ENCODE data around the gene PHKB.
A peak's percentile ranks its signal among the peaks of the same experiment; 100 is the strongest.

Gene PHKB

DNA sequence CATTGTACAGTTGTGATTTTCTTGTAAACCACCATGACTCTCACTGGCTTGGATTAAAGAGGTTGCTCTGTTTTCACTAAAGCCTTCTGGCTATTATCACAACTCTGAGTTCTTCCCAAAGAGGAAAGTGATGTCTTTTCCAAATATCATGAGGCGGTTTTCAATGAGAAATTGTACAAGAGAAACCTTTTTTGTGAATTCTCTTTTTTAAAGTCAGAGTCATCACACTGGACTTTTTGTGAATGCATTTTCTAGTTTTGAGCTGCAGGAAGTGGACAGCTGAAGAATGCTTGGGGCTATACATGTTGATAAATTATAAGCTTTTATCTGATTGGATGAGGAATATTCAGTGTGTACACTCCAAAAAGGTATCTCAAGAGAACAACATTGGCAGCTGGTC is 100.2 kb downstream of the PHKB start:
- no peak overlapping the region for H3K4me3 Mint-ChIP-seq
- peaks cover 15 to 24% of the 10 kb centered on the region in 2 donors for H3K9me3 Mint-ChIP-seq
- H3K27me3 Mint-ChIP-seq, result no peaks in the 10 kb centered on the region
- H3K27ac Mint-ChIP-seq, result no peak overlapping the region
- H3K4me1 Mint-ChIP-seq, result peaks cover 9% of the 10 kb centered on the region
- ATAC-seq, result no peak
- no peak for DNase-seq

DNA sequence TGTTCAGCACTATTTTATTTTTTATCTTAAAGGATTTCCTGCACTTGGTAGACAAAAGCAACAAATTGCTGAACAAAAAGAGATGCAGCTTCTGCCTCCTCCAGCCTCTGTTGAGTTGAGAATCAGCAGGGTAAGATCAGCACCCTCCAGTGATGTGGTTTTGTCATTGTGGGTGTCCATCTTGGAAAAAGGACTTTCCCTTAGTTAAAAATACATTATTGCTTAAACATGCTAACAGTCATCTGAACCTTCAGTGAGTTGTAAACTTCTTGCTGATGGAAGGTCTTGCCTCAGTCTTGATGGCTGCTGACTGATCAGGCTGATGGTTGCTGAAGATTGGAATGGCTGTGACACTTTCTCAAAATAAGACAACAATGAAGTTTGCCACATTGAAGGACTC is 101.2 kb downstream of the PHKB start:
- DNase-seq (no peak), ATAC-seq (no peak)
- Mint-ChIP-seq H3K4me3 (no peak overlapping the region), H3K27ac (no peak overlapping the region), H3K9me3 (peaks cover 16 to 33% of the 10 kb centered on the region in 2 donors), H3K27me3 (no peaks in the 10 kb centered on the region), H3K4me1 (peaks cover 18% of the 10 kb centered on the region)

DNA sequence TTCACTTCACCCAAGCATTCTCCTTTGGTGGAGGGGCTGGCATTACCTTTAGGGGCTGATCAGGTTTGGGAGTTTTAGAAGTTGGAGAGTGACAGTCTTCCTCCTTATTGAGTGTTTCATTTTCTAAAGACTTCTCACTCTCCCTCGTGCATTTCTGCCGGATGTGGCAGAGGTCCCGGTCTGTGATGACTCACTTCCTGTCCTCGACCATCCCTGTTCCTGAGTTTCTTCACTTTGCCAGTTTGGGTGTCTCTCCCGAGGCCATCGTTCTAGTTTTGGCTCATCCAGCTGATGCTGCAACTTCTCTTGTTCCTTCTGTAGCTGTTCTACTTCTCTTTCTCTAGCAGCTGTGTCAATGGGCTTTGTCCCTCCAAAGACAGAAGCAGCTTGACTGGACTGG is 104.3 kb downstream of the PHKB start:
- ATAC-seq (no peak), DNase-seq (no peak)
- Mint-ChIP-seq H3K4me3 (no peak overlapping the region), H3K27me3 (no peaks in the 10 kb centered on the region), H3K9me3 (peaks cover 24 to 33% of the 10 kb centered on the region in 2 donors), H3K4me1 (peaks cover 37% of the 10 kb centered on the region), H3K27ac (no peak overlapping the region)

DNA sequence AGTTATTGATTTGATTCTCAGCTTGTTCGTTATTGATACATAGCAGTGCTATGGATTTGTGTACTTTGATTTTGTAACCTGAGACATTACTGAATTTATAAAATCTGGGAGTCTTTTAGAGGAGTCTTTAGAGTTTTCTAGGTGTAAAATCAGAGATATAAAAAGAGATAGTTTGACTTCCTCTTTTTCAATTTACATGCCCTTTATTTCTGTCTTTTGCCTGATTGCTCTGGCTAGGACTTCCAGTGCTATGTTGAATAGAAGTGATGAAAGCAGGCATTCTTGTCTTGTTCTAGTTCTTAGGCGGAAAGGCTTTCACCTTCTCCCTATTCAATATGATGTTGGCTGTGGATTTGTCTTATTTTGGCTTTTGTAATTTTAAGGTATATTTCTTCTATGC is 106.2 kb downstream of the PHKB start:
- Mint-ChIP-seq H3K4me1 (peaks cover 41% of the 10 kb centered on the region), H3K4me3 (no peak overlapping the region), H3K27me3 (no peaks in the 10 kb centered on the region), H3K9me3 (peaks cover 24 to 33% of the 10 kb centered on the region in 2 donors), H3K27ac (no peak overlapping the region)
- DNase-seq (no peak), ATAC-seq (no peak)

DNA sequence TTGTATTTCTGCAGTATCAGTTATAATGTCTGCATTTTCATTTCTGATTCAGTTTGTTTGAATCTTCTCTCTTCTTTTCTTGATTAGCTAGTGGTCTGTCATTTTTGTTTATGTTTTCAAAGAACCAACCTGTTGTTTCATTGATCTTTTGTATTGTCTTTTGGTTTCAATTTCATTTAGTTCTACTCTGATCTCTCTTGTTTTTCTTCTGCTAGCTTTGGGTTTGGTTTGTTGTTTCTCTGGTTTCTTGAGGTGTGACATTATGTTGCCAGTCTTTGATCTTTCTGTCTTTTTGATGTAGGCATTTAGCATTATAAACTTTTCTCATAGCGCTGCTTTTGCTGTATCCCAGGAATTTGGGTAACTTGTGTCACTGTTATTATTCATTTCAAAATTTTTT is 107.2 kb downstream of the PHKB start:
- Mint-ChIP-seq H3K4me1 (peaks cover 46% of the 10 kb centered on the region), H3K27me3 (no peaks in the 10 kb centered on the region)
- ATAC-seq, result no peak

DNA sequence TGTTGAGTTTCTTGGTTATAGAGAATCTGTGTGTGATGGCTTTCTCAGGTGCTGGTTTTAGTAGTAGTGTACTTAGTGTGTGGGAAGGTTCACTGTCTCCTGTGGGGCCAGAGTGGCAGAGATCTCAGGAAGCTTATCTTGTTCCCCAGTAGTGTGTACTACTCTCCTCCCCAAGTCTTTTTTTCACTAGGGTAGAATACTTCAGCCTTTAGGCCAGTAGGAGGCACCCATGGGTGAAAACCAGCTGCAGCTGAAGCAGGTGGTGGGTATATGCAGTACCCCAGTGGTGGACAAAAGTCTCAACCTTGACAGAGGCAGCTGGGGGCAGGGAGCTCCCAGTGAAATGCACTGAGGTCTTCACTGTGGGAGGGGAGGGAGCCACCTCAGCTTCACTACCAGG is 109.9 kb downstream of the PHKB start:
- Mint-ChIP-seq H3K27me3 (no peaks in the 10 kb centered on the region), H3K4me3 (no peak overlapping the region), H3K9me3 (peaks cover 12% of the 10 kb centered on the region in 2 donors), H3K4me1 (peaks cover 56% of the 10 kb centered on the region), H3K27ac (no peak overlapping the region)
- ATAC-seq (no peak), DNase-seq (no peak)

More for the DNA sequence above, 107.2 kb downstream of the PHKB start:
- Mint-ChIP-seq H3K4me3 (peak overlapping the region in 1 of 2 donors; percentile 2), H3K9me3 (peaks cover 24 to 26% of the 10 kb centered on the region in 2 donors), H3K27ac (peak overlapping the region; percentile 34 to 55)
- no peak for DNase-seq

DNA sequence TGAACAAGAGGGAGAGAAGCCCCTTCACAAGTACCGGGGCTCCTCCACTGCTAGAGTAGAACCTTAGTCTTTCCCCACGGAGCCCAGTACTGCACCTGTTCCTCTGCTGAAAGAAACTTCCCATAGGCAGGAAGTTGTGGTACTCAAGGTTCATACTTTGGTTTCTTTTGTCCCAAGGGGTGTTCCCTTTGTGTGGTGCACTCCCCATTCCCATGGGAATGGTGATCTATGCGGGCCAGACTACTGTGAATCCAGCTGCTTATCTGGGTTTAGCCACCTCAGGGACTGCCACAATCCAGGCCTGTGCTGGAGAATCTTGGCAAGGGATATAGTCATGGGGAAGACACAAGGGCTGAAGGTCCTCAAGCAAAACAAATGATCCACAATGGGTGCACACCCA is 110.6 kb downstream of the PHKB start:
- H3K4me3 Mint-ChIP-seq, result no peak overlapping the region
- no peak overlapping the region for H3K27ac Mint-ChIP-seq
- peaks cover 53% of the 10 kb centered on the region for H3K4me1 Mint-ChIP-seq
- peaks cover 5 to 8% of the 10 kb centered on the region in 2 donors for H3K9me3 Mint-ChIP-seq
- no peak for DNase-seq
- no peak for ATAC-seq
- H3K27me3 Mint-ChIP-seq, result no peaks in the 10 kb centered on the region

DNA sequence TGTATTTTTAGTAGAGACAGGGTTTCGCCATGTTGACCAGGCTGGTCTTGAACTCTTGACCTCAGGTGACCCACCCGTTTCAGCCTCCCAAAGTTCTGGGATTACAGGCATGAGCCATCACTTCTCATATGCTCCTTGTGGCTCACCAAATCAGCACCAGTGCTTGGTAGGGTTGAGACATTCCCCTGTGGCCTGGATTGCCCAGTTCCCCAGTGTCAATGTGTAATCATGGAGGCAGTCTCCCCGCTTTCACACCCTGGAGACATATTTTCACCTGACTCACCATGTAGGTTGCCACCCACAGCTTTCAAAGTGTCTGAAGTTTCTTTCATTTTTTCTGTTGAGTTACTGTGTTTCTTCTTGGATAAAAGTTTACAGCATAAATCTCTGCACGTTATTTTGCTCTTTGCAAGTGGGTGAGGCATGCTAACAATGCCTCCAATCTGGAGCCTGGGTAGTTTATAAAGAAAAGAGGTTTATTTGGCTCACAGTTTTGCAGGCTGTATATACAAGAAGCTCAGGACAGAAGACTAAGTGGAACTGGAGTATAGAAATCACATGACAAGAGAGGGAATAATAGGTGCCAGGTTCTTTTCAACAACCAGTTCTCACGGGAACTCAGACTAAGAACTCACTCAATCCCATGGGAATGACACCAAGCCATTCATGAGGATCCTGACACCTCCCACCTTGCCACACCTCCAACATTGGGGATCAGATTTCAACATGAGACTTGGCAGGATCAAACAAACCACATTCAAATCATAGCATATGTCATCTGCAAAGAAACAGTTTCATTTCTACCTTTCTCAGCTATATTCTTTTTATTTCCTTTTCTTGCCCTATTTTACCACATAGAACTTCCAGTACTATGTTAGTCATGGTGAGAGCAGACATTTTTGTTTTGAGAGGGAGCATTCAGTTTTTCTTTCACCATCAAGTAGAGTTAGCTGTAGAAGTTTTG is 113.2 kb downstream of the PHKB start:
- no peaks in the 10 kb centered on the region for H3K27me3 Mint-ChIP-seq
- peaks cover 50% of the 10 kb centered on the region for H3K4me1 Mint-ChIP-seq
- peaks cover 0 to 6% of the 10 kb centered on the region in 2 donors for H3K9me3 Mint-ChIP-seq
- DNase-seq (peak; percentile 8 to 36), ATAC-seq (peak; percentile 89)
- H3K27ac Mint-ChIP-seq, result peak overlapping the region; percentile 27 to 81
- peak overlapping the region; percentile 31 to 51 for H3K4me3 Mint-ChIP-seq

DNA sequence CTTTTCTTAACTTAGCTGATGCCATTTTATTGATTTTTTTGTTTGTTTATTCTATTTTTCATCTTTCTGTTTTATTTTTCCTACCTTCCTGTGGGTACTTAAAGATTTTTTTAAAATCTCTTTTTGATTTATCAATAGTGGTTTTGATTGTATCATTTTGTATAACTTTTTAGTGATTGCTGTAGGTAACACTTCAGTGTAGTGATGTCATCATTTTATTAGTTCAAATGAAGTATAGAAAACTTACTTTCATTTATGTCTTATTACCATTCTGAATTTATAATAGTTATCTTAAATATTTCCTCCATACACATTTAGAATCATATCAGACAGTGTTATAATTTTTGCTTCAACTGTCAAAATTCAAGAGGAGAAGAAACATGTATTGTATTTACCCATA is 115.9 kb downstream of the PHKB start:
- Mint-ChIP-seq H3K4me1 (peaks cover 49% of the 10 kb centered on the region), H3K27me3 (no peaks in the 10 kb centered on the region), H3K4me3 (no peak overlapping the region), H3K27ac (no peak overlapping the region), H3K9me3 (peaks cover 0 to 6% of the 10 kb centered on the region in 2 donors)
- DNase-seq (no peak), ATAC-seq (no peak)

DNA sequence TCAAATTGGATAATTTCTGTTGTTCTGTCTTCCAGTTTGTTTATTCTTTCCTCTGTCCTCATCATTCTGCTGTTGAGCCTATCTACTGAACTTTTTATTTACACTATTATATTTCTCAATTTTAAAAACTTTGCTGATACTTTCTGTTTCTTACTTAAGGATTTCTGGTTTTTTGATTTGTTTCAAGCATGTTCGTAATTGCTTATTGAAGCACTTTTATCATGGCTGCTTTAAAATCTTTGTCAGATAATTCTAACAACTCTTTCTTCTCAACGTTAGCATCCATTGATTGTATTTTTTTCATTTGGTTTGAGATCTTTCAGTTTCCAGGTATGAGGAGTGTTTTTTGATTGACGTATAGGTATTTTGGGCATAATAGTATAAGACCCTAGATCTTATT is 116.9 kb downstream of the PHKB start:
- DNase-seq (no peak), ATAC-seq (no peak)
- Mint-ChIP-seq H3K27me3 (no peaks in the 10 kb centered on the region), H3K4me1 (peaks cover 43% of the 10 kb centered on the region), H3K9me3 (peaks cover 0 to 6% of the 10 kb centered on the region in 2 donors), H3K4me3 (no peak overlapping the region), H3K27ac (no peak overlapping the region)

DNA sequence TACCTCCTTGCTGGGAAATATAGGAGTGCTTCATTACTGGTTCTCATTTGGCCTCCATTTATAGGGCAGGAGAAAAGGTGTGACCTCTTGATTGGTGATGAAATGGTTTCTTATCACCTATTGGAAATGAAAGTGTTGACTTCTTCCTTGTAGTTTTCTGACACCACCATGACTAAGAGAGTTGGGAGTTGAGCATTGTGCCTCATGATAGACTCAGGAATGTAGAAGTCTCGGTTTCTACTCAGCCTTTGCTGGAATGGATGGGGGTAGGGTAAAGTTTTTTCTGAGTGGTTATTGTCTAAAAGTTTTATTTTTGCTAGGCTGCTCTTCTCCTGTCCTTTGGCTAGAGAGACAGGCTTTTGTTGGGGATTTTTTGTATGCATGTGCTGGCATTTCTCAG is 117.4 kb downstream of the PHKB start:
- Mint-ChIP-seq H3K27me3 (no peaks in the 10 kb centered on the region), H3K4me3 (no peak overlapping the region), H3K4me1 (peaks cover 39% of the 10 kb centered on the region), H3K27ac (no peak overlapping the region), H3K9me3 (peaks cover 0 to 6% of the 10 kb centered on the region in 2 donors)
- no peak for ATAC-seq
- no peak for DNase-seq

DNA sequence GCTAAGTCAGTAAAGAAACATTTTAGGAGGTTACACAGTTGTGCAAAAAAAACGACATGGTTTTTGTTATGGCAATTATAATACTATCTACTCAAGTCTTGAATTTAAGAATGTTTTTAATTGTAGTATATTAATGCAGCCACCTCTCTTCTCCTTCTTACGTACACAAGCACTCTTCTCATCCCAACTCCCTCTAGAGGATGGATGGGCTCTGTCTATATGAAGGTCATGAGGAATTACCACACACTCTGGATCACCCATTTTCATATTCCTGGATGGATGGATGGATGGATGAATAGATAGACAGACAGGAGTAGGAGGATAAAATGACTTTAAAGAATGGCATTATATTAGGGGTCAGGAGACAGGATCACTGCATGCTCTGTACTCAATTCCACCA is 120.0 kb downstream of the PHKB start:
- peaks cover 23% of the 10 kb centered on the region for H3K4me1 Mint-ChIP-seq
- H3K27ac Mint-ChIP-seq, result no peak overlapping the region
- no peak overlapping the region for H3K4me3 Mint-ChIP-seq
- peaks cover 0 to 6% of the 10 kb centered on the region in 2 donors for H3K9me3 Mint-ChIP-seq
- no peak for DNase-seq
- H3K27me3 Mint-ChIP-seq, result no peaks in the 10 kb centered on the region
- no peak for ATAC-seq

DNA sequence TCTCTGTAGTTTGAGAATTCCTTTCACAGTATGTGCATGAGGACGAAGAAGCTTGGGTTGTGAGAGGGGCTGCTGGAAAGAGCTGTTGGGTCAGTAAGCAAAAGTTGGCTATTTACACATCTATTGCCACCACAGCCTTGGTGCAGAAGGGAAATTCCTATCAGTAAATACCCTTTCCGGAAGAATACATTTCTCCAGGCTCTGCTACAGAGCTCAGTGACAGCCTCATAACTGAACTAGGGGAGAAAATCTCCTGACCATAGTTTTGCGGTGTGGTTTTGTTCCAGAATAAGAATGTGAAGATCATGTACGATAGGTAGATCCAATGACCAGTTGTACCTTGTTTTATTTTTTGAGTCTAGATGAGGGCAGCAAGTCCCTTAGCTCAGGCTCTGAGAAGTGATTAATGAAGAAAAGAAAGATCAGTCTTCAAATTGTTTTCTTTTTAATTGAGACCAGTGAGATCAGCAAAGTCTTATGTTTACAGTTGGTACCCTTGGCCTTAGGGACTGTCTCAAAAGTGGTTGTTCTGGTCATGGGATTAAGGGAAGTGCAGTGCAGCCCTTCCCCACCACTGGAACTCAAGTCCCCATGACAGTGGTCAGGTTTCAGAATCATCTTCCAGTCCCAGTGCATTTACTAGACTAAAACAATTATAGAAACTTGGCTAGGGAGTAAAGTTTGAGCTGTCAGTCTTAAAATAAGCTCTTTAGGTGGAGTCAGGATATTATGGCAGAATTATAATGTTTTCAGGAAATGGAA is 123.5 kb downstream of the PHKB start:
- H3K4me3 Mint-ChIP-seq, result no peak overlapping the region
- no peaks in the 10 kb centered on the region for H3K27me3 Mint-ChIP-seq
- no peak for ATAC-seq
- H3K4me1 Mint-ChIP-seq, result no peaks in the 10 kb centered on the region
- peak overlapping the region in 1 of 2 donors; percentile 34 for H3K27ac Mint-ChIP-seq
- no peaks in the 10 kb centered on the region for H3K9me3 Mint-ChIP-seq
- DNase-seq, result no peak

DNA sequence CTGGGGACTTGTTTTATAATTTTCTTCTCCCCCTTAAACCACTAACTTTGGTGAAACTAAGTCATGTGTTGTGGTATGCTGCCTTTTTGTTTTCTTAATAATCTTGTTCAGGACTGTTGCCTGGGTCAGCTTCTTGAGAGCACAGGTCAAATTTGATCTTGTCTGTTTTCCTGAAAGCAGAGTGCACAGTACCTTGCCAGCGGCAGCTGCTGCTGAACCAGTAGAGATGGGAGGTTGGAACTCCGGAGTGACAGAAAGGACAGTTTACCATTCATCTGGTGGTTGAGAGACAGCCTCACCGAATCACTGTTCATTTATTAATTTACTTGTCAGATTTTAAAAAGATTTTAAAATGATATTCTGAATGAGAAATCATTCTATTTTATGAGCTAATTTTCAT is 125.0 kb downstream of the PHKB start:
- peak overlapping the region in 1 of 2 donors; percentile 35 for H3K27ac Mint-ChIP-seq

DNA sequence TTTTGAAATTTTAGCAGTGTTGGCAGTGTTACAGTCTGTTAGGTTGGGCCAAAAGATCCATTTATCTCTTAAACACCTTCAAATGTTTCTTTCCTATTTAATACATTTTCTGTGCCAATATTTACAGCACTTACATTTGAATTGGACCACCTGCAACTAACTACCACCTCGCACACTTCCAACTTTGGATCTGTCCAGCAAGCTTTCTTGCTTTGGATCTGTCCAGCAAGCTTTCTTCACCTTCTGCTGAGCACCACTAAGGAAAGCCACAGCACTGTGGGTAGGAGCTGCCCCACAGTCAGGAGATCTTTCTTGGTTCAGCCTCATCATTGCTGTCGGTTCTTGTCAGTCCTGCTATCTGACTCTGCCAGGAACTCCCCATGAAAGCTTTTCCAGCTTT is 129.3 kb downstream of the PHKB start:
- Mint-ChIP-seq H3K9me3 (no peaks in the 10 kb centered on the region), H3K27ac (no peak overlapping the region), H3K4me1 (no peaks in the 10 kb centered on the region), H3K4me3 (no peak overlapping the region), H3K27me3 (no peaks in the 10 kb centered on the region)
- DNase-seq (no peak), ATAC-seq (no peak)

More for the DNA sequence above, 125.0 kb downstream of the PHKB start:
- DNase-seq (no peak), ATAC-seq (no peak)
- Mint-ChIP-seq H3K27me3 (no peaks in the 10 kb centered on the region), H3K4me1 (no peaks in the 10 kb centered on the region), H3K9me3 (no peaks in the 10 kb centered on the region), H3K4me3 (no peak overlapping the region)

DNA sequence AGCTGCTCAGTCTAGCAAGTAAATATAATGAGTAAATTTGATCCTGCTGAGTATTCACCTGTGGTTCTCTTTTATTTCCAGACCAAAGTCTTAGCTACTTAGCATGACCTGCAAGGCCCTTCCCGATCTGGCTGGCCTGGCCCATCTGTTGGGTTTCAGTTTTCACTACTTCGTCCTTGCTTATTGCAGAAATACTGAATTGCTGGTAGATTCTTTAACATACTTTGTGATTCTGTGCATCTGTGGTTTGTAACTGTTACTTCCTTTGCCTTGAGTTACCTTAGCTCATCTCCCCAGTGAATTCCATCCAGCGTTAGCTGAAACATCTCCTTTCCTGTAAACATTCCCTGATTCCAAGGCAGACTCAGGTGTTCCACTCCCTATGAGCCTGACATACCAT is 131.1 kb downstream of the PHKB start:
- no peaks in the 10 kb centered on the region for H3K4me1 Mint-ChIP-seq
- H3K9me3 Mint-ChIP-seq, result no peaks in the 10 kb centered on the region
- no peak for DNase-seq
- H3K27me3 Mint-ChIP-seq, result no peaks in the 10 kb centered on the region
- no peak overlapping the region for H3K4me3 Mint-ChIP-seq
- ATAC-seq, result no peak
- H3K27ac Mint-ChIP-seq, result peak overlapping the region in 1 of 2 donors; percentile 60
